NCI-H2196 (cell line): ENCODE results near the gene ADGRL3.

Experiments
- DNase-seq: peaks from one replicate; lab custom pipeline; 2025; ENCODE audit not compliant: unreplicated experiment; lab: John Stamatoyannopoulos, UW

ADGRL3 gene

GRCh38 chr4:61200187-61200915, at the start of gene ADGRL3:
Gene ADGRL3 (plus strand): TSS chr4:61200326.
- no peak for DNase-seq

- no peak for DNase-seq
These were observed 47.7 kb upstream of the ADGRL3 start for GRCh38 chr4:61152433-61152832.

- no peak for DNase-seq
These were observed 39.6 kb upstream of the ADGRL3 start for GRCh38 chr4:61160478-61160877.

GRCh38 chr4:61162116-61162515, 38.0 kb upstream of the ADGRL3 start:
- no peak for DNase-seq

- no peak for DNase-seq
These were observed 26.3 kb upstream of the ADGRL3 start for GRCh38 chr4:61173799-61174198.

GRCh38 chr4:61175495-61175894, 24.6 kb upstream of the ADGRL3 start:
- no peak for DNase-seq

- DNase-seq, result no peak
These were observed 22.8 kb upstream of the ADGRL3 start for GRCh38 chr4:61177367-61177766.

- DNase-seq, result no peak
These were observed 19.7 kb upstream of the ADGRL3 start for GRCh38 chr4:61180405-61180804.

GRCh38 chr4:61182915-61183314, 17.2 kb upstream of the ADGRL3 start:
- DNase-seq, result no peak

GRCh38 chr4:61185288-61185687, 14.8 kb upstream of the ADGRL3 start:
- DNase-seq, result no peak

GRCh38 chr4:61192392-61192791, 7.7 kb upstream of the ADGRL3 start:
- DNase-seq, result no peak

GRCh38 chr4:61193863-61194262, 6.3 kb upstream of the ADGRL3 start:
- no peak for DNase-seq

GRCh38 chr4:61194571-61194970, 5.6 kb upstream of the ADGRL3 start:
- no peak for DNase-seq

- no peak for DNase-seq
These were observed 5.0 kb upstream of the ADGRL3 start for GRCh38 chr4:61195101-61195500.

- no peak for DNase-seq
These were observed 1.4 kb upstream of the ADGRL3 start for GRCh38 chr4:61198686-61199085.

- DNase-seq, result no peak
These were observed 296 bp upstream of the ADGRL3 start for GRCh38 chr4:61199873-61200186.

- DNase-seq, result no peak
These were observed 895 bp downstream of the ADGRL3 start for GRCh38 chr4:61200916-61201526.

- no peak for DNase-seq
These were observed 1.4 kb downstream of the ADGRL3 start for GRCh38 chr4:61201561-61201960.

GRCh38 chr4:61201961-61202637, 2.0 kb downstream of the ADGRL3 start:
- DNase-seq, result no peak

- no peak for DNase-seq
These were observed 2.7 kb downstream of the ADGRL3 start for GRCh38 chr4:61202638-61203435.

GRCh38 chr4:61203436-61203790, 3.3 kb downstream of the ADGRL3 start:
- no peak for DNase-seq
